ENCODE data around the gene CETN1. TPM values are rescaled to one million over a fixed set of nuclear protein-coding genes. Genes with fewer than 3 reads are reported as not detected.

CETN1 gene
- total and polyA plus RNA-seq, 5 donors = not detected

DNA sequence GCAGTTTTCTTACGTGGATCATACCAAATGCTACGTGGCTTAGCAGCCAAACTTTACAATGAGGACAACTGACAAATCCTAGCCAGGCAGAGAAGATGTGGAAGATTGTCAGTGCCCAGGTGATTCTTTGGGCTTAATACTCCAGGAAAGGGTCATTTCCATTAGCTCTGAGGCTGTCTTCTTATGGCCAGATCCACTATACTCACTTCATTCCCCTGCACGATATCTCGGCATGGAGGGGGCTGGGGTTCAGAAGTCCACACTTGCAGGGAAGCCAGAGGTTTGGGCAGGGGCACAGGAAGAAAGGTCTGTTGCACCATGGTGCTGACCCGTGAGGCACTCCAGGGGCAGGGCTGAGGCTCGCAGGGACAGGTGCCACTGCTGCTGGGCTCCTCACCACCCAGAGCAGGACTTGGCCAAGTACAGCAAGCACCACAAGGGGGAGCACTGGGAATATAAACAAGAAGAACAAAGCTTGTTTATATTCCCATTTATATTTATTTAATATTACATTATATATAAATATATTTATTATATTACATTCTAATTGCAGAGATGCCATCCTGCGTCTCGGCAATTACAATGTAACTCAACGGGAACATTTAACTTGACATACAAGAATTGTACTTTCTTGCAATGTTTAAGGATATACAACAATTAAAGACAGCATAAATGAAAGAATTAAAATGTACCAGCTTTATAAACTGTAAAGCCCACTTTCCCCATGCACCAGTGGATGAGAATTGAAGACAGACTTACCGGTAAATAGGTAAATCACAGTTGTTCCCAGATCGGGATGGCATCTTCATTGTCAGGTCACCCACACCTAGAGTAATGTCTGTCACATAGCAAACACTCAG is 43.8 kb downstream of the CETN1 start:
- 61% methylated on average over 11 of the region's 11 CpGs for WGBS
- no peaks in the 10 kb centered on the region for H3K27me3 ChIP-seq (ENCODE audit: control insufficient read depth, insufficient read depth)
- ATAC-seq = peak; percentile 72 to 79
- no peak overlapping the region for H3K4me3 ChIP-seq (ENCODE audit: low read length)
- H3K9me3 ChIP-seq (ENCODE audit: control insufficient read depth, low read length) = no peaks in the 10 kb centered on the region
- intact Hi-C loops (cut with DNase I) = loop anchor here in 2 of 4 donors (5.0 to 10.0 kb wide), 3 partner anchors 81 to 213 kb away; no protein-coding TSS in a partner anchor
- peak; percentile 61 to 86 (median 70) for DNase-seq
- H3K27ac ChIP-seq (ENCODE audit: low read length) = no peak overlapping the region
- no peaks in the 10 kb centered on the region for H3K4me1 ChIP-seq (ENCODE audit: control insufficient read depth, insufficient read depth, low read length)

DNA sequence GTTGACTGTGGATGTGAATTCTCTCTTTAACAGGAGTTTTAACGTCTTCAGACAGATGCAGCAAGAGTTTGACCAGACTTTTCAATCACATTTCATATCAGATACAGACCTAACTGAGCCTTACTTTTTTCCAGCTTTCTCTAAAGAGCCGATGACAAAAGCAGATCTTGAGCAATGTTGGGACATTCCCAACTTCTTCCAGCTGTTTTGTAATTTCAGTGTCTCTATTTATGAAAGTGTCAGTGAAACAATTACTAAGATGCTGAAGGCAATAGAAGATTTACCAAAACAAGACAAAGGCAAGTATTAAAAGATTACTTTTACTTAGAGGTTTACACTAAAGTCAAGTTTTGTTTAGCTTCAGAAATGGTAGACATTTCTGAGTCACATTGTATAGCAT is 47.1 kb downstream of the CETN1 start:
- no peak for DNase-seq
- Histone ChIP-seq H3K4me3 (ENCODE audit: low read length) (no peak overlapping the region), H3K27ac (ENCODE audit: low read length) (no peak overlapping the region), H3K27me3 (ENCODE audit: control insufficient read depth, insufficient read depth) (no peaks in the 10 kb centered on the region), H3K9me3 (ENCODE audit: control insufficient read depth, low read length) (no peaks in the 10 kb centered on the region), H3K4me1 (ENCODE audit: control insufficient read depth, insufficient read depth, low read length) (no peaks in the 10 kb centered on the region)
- intact Hi-C loops (cut with DNase I) = loop anchor here in 2 of 4 donors (5.0 to 10.0 kb wide), 2 partner anchors 78 to 210 kb away; no protein-coding TSS in a partner anchor
- ATAC-seq = no peak
- WGBS = 56% methylated on average over 2 of the region's 2 CpGs

- Histone ChIP-seq H3K9me3 (ENCODE audit: control insufficient read depth, low read length) (no peaks in the 10 kb centered on the region), H3K4me1 (ENCODE audit: control insufficient read depth, insufficient read depth, low read length) (no peaks in the 10 kb centered on the region), H3K4me3 (ENCODE audit: low read length) (no peak overlapping the region), H3K27ac (ENCODE audit: low read length) (no peak overlapping the region), H3K27me3 (ENCODE audit: control insufficient read depth, insufficient read depth) (no peaks in the 10 kb centered on the region)
- 84% methylated on average over 6 of the region's 6 CpGs for WGBS
- intact Hi-C loops (cut with DNase I) = loop anchor here in 2 of 4 donors (5.0 to 10.0 kb wide), 2 partner anchors 75 to 208 kb away; no protein-coding TSS in a partner anchor
- ATAC-seq (no peak), DNase-seq (no peak)
These were observed 49.3 kb downstream of the CETN1 start for GRCh38 chr18:629269-630150.

GRCh38 chr18:631560-631959 is 51.4 kb downstream of the CETN1 start:
- intact Hi-C loops (cut with DNase I) = no loop called here
- H3K4me3 ChIP-seq (ENCODE audit: low read length) = no peak overlapping the region
- H3K27ac ChIP-seq (ENCODE audit: low read length) = no peak overlapping the region
- DNase-seq (no peak), ATAC-seq (no peak)
- H3K9me3 ChIP-seq (ENCODE audit: control insufficient read depth, low read length) = no peaks in the 10 kb centered on the region
- no peaks in the 10 kb centered on the region for H3K4me1 ChIP-seq (ENCODE audit: control insufficient read depth, insufficient read depth, low read length)
- H3K27me3 ChIP-seq (ENCODE audit: control insufficient read depth, insufficient read depth) = no peaks in the 10 kb centered on the region

Other genes with a start within 250 kb of the CETN1 start
- 10 to 100 TPM in 1 of 4 donors, 1 to 10 TPM in 3; 4.1 to 10.6 (median 6.5) TPM for gene COLEC12, start 79.7 kb upstream of the CETN1 start, total RNA-seq
- gene COLEC12, start 79.7 kb upstream of the CETN1 start, polyA plus RNA-seq = 1.7 TPM
- gene CLUL1, start 16.6 kb downstream of the CETN1 start, total RNA-seq = 1 to 10 TPM in 1 of 4 donors, under 1 TPM in 1, not detected in 2; 0.71 to 1.5 TPM
- gene CLUL1, start 16.6 kb downstream of the CETN1 start, polyA plus RNA-seq = not detected
- 1 to 10 TPM; 1.5 to 6.6 (median 3.1) TPM for gene TYMS, start 77.3 kb downstream of the CETN1 start, total RNA-seq
- gene TYMS, start 77.3 kb downstream of the CETN1 start, polyA plus RNA-seq = 1.4 TPM
- 10 to 100 TPM; 38.7 to 59.8 (median 48.7) TPM for gene ENOSF1, start 132.2 kb downstream of the CETN1 start, total RNA-seq
- 38.9 TPM for gene ENOSF1, start 132.2 kb downstream of the CETN1 start, polyA plus RNA-seq
- gene YES1, start 231.9 kb downstream of the CETN1 start, total RNA-seq = 10 to 100 TPM; 22.4 to 25.9 (median 25.1) TPM
- gene YES1, start 231.9 kb downstream of the CETN1 start, polyA plus RNA-seq = 9.2 TPM